Epidermal melanocyte (primary cell): ENCODE data around the gene TMEM219.

Experiments used
- DNase-seq: peaks from one replicate; pipeline ENCODE4 v3.0.0; 2011; ENCODE audit warnings: low spot score; ENCODE audit not compliant: insufficient read length

TMEM219 gene

GRCh38 chr16:29994600-29995323, 32.9 kb downstream of the TMEM219 start:
- DNase-seq = no peak

GRCh38 chr16:29995324-29995910, 33.5 kb downstream of the TMEM219 start, which contains the start of gene HIRIP3:
TSS of gene HIRIP3 (minus strand) at chr16:29995617. CDS start at chr16:29995605, 12 bp downstream.
- peak; percentile 94 for DNase-seq

- peak; percentile 98 for DNase-seq
These were observed 34.3 kb downstream of the TMEM219 start, which contains the start of gene INO80E for GRCh38 chr16:29995911-29996765. TSS of gene INO80E (plus strand) at chr16:29996241. CDS start at chr16:29996311, 70 bp downstream.

- DNase-seq = no peak
These were observed 34.9 kb downstream of the TMEM219 start for GRCh38 chr16:29996766-29997250.

GRCh38 chr16:29999605-30000004, 37.7 kb downstream of the TMEM219 start:
- no peak for DNase-seq

- no peak for DNase-seq
These were observed 39.1 kb downstream of the TMEM219 start for GRCh38 chr16:30000735-30001631.

- DNase-seq = no peak
These were observed 40.9 kb downstream of the TMEM219 start for GRCh38 chr16:30002614-30003346.

- no peak for DNase-seq
These were observed 42.0 kb downstream of the TMEM219 start for GRCh38 chr16:30003670-30004423.

GRCh38 chr16:30004424-30004776, 42.5 kb downstream of the TMEM219 start:
- no peak for DNase-seq

- DNase-seq = no peak
These were observed 42.9 kb downstream of the TMEM219 start for GRCh38 chr16:30004811-30005242.

GRCh38 chr16:30005341-30006094, 43.6 kb downstream of the TMEM219 start:
- peak; percentile 83 for DNase-seq

GRCh38 chr16:30006095-30006473, 44.2 kb downstream of the TMEM219 start:
- DNase-seq = no peak

GRCh38 chr16:30006659-30007377, 44.9 kb downstream of the TMEM219 start:
- no peak for DNase-seq

GRCh38 chr16:30007378-30007895, 45.6 kb downstream of the TMEM219 start:
- DNase-seq = no peak

GRCh38 chr16:30009085-30009862, 47.4 kb downstream of the TMEM219 start:
- no peak for DNase-seq

GRCh38 chr16:30009990-30010843, 48.3 kb downstream of the TMEM219 start:
- no peak for DNase-seq
